OCI-LY7 (cell line): ENCODE data around the gene LLGL1. TPM values are rescaled to one million over a fixed set of nuclear protein-coding genes. Genes with fewer than 3 reads are reported as not detected.

Source experiments
- BruUV-seq: library from RNA; stranded (reverse); fragments of 400-500 nt; replicated peaks from 2 replicates; lab custom pipeline; 2021; lab: Mats Ljungman, UMichigan
- CTCF ChIA-PET: fragments of 300-600 bp; sonication (Branson Sonifier 250); formaldehyde crosslinking; loops from one replicate; lab custom pipeline; 2022; ENCODE audit warnings: antibody characterized with exemption; ENCODE audit not compliant: unreplicated experiment; lab: Charles Lee
- POLR2A ChIA-PET: fragments of 300-600 bp; sonication (Branson Sonifier 250); formaldehyde crosslinking; loops from one replicate; lab custom pipeline; 2022; ENCODE audit warnings: antibody characterized with exemption; lab: Charles Lee
- DNase-seq: peaks from one replicate; pipeline ENCODE4 v3.0.0-alpha.2; 2015; ENCODE audit warnings: low spot score
- H2AFZ ChIP-seq: fragments of 200-600 bp; sonication (generic), shearing (Covaris generic); 2 replicates; pipeline ENCODE4 v1.6.1; 2014; ENCODE audit warnings: mild to moderate bottlenecking, antibody characterized with exemption, low read length, moderate library complexity
- H3K27ac ChIP-seq: fragments of 200-600 bp; sonication (generic); 2 replicates; pipeline ENCODE4 v1.5.1; 2014; ENCODE audit warnings: mixed run types, low read depth, mild to moderate bottlenecking, moderate library complexity, low read length, inconsistent platforms; ENCODE audit not compliant: poor library complexity, severe bottlenecking
- H3K36me3 ChIP-seq: fragments of 200-600 bp; sonication (generic); 2 replicates; pipeline ENCODE4 v1.6.1; 2014; ENCODE audit warnings: mild to moderate bottlenecking, antibody characterized with exemption, low read length, moderate library complexity, mixed read lengths; ENCODE audit not compliant: insufficient read depth
- H3K4me1 ChIP-seq: fragments of 200-600 bp; sonication (generic); 2 replicates; pipeline ENCODE4 v1.5.1; 2014; ENCODE audit warnings: mild to moderate bottlenecking, low read length; ENCODE audit not compliant: insufficient read depth, poor library complexity, severe bottlenecking
- H3K4me2 ChIP-seq: fragments of 200-600 bp; sonication (generic); 2 replicates; pipeline ENCODE4 v1.6.1; 2014; ENCODE audit warnings: mild to moderate bottlenecking, low read length
- H3K4me3 ChIP-seq: fragments of 200-600 bp; sonication (generic); 2 replicates; pipeline ENCODE4 v1.5.1; 2014; ENCODE audit warnings: mild to moderate bottlenecking, low read depth, low read length; ENCODE audit not compliant: poor library complexity, severe bottlenecking
- H3K79me2 ChIP-seq: fragments of 200-600 bp; sonication (generic); 2 replicates; pipeline ENCODE4 v1.6.1; 2016; ENCODE audit warnings: low read depth, mild to moderate bottlenecking, low read length, moderate library complexity, mixed read lengths; ENCODE audit not compliant: insufficient read depth
- H3K9me2 ChIP-seq: fragments of 200-600 bp; sonication (generic); 2 replicates; pipeline ENCODE4 v1.6.1; 2016; ENCODE audit warnings: mild to moderate bottlenecking, low read length, mixed read lengths; ENCODE audit not compliant: insufficient read depth
- H3K9me3 ChIP-seq: fragments of 200-600 bp; sonication (generic); 2 replicates; pipeline ENCODE4 v1.6.1; 2014; ENCODE audit warnings: mild to moderate bottlenecking, mixed run types, low read length, mixed read lengths
- H4K20me1 ChIP-seq: fragments of 200-600 bp; sonication (generic); 2 replicates; pipeline ENCODE4 v1.6.1; 2014; ENCODE audit warnings: mild to moderate bottlenecking, antibody characterized with exemption, low read length, moderate library complexity, mixed read lengths; ENCODE audit not compliant: insufficient read depth
- EZH2phosphoT487 ChIP-seq: fragments of 200-600 bp; sonication (generic); IDR thresholded peaks from 2 replicates; pipeline ENCODE4 v1.6.1; 2018; ENCODE audit warnings: low read depth, borderline replicate concordance, mild to moderate bottlenecking, mixed run types, antibody characterized with exemption, low read length, moderate library complexity, mixed read lengths
- intact Hi-C: fragments of 100-400 bp; cut with micrococcal nuclease; formaldehyde crosslinking; loops from one replicate; pipeline ENCODE4 v1.10.0; 2022; ENCODE audit not compliant: unreplicated experiment
- total RNA-seq, 2 experiments: library from RNA; depleted of rRNA in 1 of 2; stranded (reverse); fragments of >200 nt in 1 of 2; shearing (Covaris generic) in 1 of 2; gene quantifications; 2 replicates each; pipeline ENCODE4 v1.2.3, GENCODE V29; 2014 to 2022
- TF ChIP-seq, protein P1 (sequence below): fragments of 200-600 bp; sonication (generic); conservative IDR thresholded peaks from 2 replicates; pipeline ENCODE4 v1.5.1; 2014; ENCODE audit warnings: mild to moderate bottlenecking, antibody characterized with exemption, low read length, moderate library complexity, mixed read lengths

The LLGL1 gene
- total RNA-seq, 2 experiments from 2014 or later: 14.1 to 19.9 TPM

GRCh38 chr17:18248300-18248731 is 22.9 kb downstream of the LLGL1 start:
- no TSS peak for BruUV-seq
- POLR2A ChIA-PET: no interaction called here
- intact Hi-C loops: loop anchor here (5.0 kb wide), 1 partner anchor 69 kb away; the partner anchor contains the start of gene SMCR8

GRCh38 chr17:18248811-18249210 is 23.4 kb downstream of the LLGL1 start:
- intact Hi-C loops: loop anchor here (5.0 kb wide), 1 partner anchor 68 kb away; the partner anchor contains the start of gene SMCR8
- no peak for DNase-seq
- no peak overlapping the region for H3K4me3 ChIP-seq
- CTCF ChIA-PET: no interaction called here
- no peak overlapping the region for H2AFZ ChIP-seq
- no TSS peak for BruUV-seq
- no peak overlapping the region for H3K27ac ChIP-seq
- H3K36me3 ChIP-seq: peaks cover 79% of the 10 kb centered on the region
- H4K20me1 ChIP-seq: no peaks in the 10 kb centered on the region
- no peak overlapping the region for H3K4me2 ChIP-seq
- POLR2A ChIA-PET: no interaction called here
- H3K9me2 ChIP-seq: no peaks in the 10 kb centered on the region
- TF ChIP-seq EZH2phosphoT487: no peak
- TF ChIP-seq, protein P1, sequence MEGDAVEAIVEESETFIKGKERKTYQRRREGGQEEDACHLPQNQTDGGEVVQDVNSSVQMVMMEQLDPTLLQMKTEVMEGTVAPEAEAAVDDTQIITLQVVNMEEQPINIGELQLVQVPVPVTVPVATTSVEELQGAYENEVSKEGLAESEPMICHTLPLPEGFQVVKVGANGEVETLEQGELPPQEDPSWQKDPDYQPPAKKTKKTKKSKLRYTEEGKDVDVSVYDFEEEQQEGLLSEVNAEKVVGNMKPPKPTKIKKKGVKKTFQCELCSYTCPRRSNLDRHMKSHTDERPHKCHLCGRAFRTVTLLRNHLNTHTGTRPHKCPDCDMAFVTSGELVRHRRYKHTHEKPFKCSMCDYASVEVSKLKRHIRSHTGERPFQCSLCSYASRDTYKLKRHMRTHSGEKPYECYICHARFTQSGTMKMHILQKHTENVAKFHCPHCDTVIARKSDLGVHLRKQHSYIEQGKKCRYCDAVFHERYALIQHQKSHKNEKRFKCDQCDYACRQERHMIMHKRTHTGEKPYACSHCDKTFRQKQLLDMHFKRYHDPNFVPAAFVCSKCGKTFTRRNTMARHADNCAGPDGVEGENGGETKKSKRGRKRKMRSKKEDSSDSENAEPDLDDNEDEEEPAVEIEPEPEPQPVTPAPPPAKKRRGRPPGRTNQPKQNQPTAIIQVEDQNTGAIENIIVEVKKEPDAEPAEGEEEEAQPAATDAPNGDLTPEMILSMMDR: no peak
- H3K4me1 ChIP-seq: no peaks in the 10 kb centered on the region
- H3K9me3 ChIP-seq: no peaks in the 10 kb centered on the region
- H3K79me2 ChIP-seq: no peaks in the 10 kb centered on the region

More at GRCh38 chr17:18248300-18248731, 22.9 kb downstream of the LLGL1 start:
- Histone ChIP-seq H2AFZ (no peak overlapping the region), H3K4me1 (no peaks in the 10 kb centered on the region), H3K4me2 (no peak overlapping the region), H3K79me2 (no peaks in the 10 kb centered on the region), H3K36me3 (peaks cover 74% of the 10 kb centered on the region), H3K27ac (no peak overlapping the region), H3K9me3 (no peaks in the 10 kb centered on the region), H4K20me1 (no peaks in the 10 kb centered on the region), H3K4me3 (no peak overlapping the region), H3K9me2 (no peaks in the 10 kb centered on the region)
- DNase-seq: peak; percentile 81
- TF ChIP-seq, protein P1: peak; percentile 89
- TF ChIP-seq EZH2phosphoT487: no peak
- CTCF ChIA-PET: no interaction called here

- H3K36me3 ChIP-seq: peaks cover 87% of the 10 kb centered on the region
- no peaks in the 10 kb centered on the region for H3K79me2 ChIP-seq
- BruUV-seq: no TSS peak
- no peak overlapping the region for H3K4me2 ChIP-seq
- no peak for DNase-seq
- H3K4me1 ChIP-seq: no peaks in the 10 kb centered on the region
- CTCF ChIA-PET: no interaction called here
- H3K9me2 ChIP-seq: no peaks in the 10 kb centered on the region
- H3K9me3 ChIP-seq: no peaks in the 10 kb centered on the region
- intact Hi-C loops: no loop called here
- POLR2A ChIA-PET: no interaction called here
- H2AFZ ChIP-seq: no peak overlapping the region
- no peaks in the 10 kb centered on the region for H4K20me1 ChIP-seq
- no peak overlapping the region for H3K27ac ChIP-seq
- TF ChIP-seq, protein P1: no peak
- no peak for TF ChIP-seq EZH2phosphoT487
- H3K4me3 ChIP-seq: no peak overlapping the region
Measured at GRCh38 chr17:18250259-18250658, 24.8 kb downstream of the LLGL1 start.
